ENCODE measurements around the gene SLC6A19.

GRCh38 chr5:1161833-1162229 lies 39.6 kb upstream of the SLC6A19 start:
- TF ChIP-seq CTCF (IDR thresholded peaks at IDR 0.05) (no peak), POLR2A (IDR thresholded peaks at IDR 0.05) (no peak)
